ENCODE measurements around the gene XRCC3. TPM values are rescaled to one million over a fixed set of nuclear protein-coding genes. Genes with fewer than 3 reads are reported as not detected.

XRCC3 gene
- total RNA-seq, 2 experiments from 2014 or later, result 46.2 to 52.5 TPM

GRCh38 chr14:103707329-103708263, 7.7 kb downstream of the XRCC3 start:
- Mint-ChIP-seq H3K36me3 (ENCODE audit: low read depth) (peaks cover 47% of the 10 kb centered on the region), H3K27ac (peak overlapping the region; percentile 43), H3K9me3 (ENCODE audit: insufficient read depth) (no peaks in the 10 kb centered on the region), H3K4me1 (ENCODE audit: low read depth) (peaks cover 24% of the 10 kb centered on the region), H3K27me3 (ENCODE audit: low read depth) (no peaks in the 10 kb centered on the region), H3K4me3 (no peak overlapping the region)
- ATAC-seq, result no peak
- ChIA-PET POLR2A (no interaction called here), CTCF (no interaction called here)
- DNase-seq, result no peak

DNA sequence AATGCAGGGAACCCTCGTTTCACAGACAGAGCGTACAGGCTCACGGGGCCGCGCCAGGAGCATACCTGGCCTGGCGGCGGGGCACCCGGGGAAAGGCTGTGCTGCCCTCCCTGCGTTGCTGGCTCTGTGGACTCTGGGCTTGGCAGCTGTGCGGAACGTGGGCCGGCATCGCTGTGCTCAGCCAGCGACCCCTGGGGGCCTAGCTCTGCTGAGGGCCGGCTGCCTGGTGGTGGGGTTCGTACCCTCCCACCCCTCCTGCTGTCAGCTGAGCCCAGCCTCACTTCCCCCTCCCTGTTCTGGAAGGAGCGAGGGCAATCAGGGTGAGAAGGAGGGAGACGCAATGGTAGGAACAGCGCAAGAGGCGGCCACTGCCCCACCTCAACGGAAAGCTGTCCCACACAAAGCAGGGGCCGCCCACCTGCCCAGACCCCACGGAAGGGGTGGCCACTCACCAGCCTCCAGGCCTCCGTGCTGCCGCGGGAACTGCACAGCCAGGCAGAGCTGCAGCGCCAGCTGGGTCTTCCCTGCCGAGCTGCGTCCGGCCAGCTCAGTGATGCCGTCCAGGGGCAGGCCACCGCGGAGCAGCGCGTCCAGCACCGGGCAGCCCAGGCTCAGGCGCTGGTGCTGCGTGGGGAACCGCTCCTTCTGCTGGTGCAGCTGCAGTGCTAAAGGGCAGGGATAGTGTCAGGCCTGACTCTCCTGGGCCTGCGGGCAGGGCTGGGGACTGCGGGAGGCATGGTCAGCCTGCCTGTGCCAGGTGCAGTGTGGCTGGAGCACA, 8.5 kb downstream of the XRCC3 start:
- ATAC-seq (no peak), DNase-seq (no peak)
- H3K27ac Mint-ChIP-seq, result no peak overlapping the region
- ChIA-PET CTCF (interaction anchor here (0.6 kb wide), 1 partner anchor 166 kb away, joined by 3 read pairs; no protein-coding TSS in a partner anchor), POLR2A (interaction anchor here (0.8 to 1.9 kb wide), 2 partner anchors 8 to 22 kb away, joined by 3 to 8 read pairs; partner anchors contain the start of genes XRCC3 and ZFYVE21)
- H3K27me3 Mint-ChIP-seq (ENCODE audit: low read depth), result no peaks in the 10 kb centered on the region
- H3K4me1 Mint-ChIP-seq (ENCODE audit: low read depth), result peaks cover 15% of the 10 kb centered on the region
- peaks cover 47% of the 10 kb centered on the region for H3K36me3 Mint-ChIP-seq (ENCODE audit: low read depth)
- H3K4me3 Mint-ChIP-seq, result no peak overlapping the region
- no peaks in the 10 kb centered on the region for H3K9me3 Mint-ChIP-seq (ENCODE audit: insufficient read depth)

DNA sequence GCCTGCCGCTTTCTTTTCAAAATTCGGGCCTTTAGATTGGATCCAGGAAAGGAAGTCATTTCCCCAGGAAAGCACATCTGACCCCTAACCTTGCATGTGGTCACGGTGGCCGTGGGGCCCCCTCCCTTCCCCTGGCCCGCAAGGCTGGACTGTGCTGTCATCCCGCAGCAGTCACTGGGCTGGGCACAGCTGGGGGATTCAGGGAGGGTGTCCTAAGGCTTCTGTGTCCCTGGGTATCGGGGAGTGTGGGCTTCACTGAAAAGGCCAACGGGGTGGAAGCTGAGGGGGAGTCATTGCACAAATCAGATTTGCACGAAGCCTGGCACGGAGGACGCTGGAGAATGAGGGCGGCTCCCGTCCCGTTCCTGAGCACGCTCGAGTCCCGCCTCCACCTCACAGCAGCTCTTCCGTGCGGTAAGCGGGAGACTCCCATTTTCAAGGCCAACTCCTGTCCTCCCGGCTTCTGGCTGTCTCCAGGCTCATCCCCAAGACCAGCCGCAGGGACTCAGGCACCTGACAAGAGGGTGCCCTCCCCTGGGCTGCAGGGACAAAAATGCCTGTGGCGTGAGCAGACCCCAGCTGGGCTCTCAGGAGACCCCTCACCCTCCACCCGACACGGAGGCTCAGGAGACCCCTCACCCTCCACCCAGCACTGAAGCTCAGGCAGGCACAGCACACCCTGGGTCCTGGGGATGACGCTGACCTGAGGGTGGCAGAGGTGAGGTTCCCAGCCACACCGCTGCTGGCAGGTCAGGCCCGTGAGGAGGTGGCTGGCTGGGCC, 9.6 kb downstream of the XRCC3 start:
- DNase-seq (no peak), ATAC-seq (no peak)
- ChIA-PET CTCF (no interaction called here), POLR2A (interaction anchor here (0.8 to 1.9 kb wide), 2 partner anchors 9 to 21 kb away, joined by 3 to 8 read pairs; partner anchors contain the start of genes XRCC3 and ZFYVE21)
- H3K27ac Mint-ChIP-seq, result no peak overlapping the region
- H3K36me3 Mint-ChIP-seq (ENCODE audit: low read depth), result peaks cover 43% of the 10 kb centered on the region
- H3K27me3 Mint-ChIP-seq (ENCODE audit: low read depth), result no peaks in the 10 kb centered on the region
- H3K9me3 Mint-ChIP-seq (ENCODE audit: insufficient read depth), result no peaks in the 10 kb centered on the region
- H3K4me3 Mint-ChIP-seq, result no peak overlapping the region
- peaks cover 11% of the 10 kb centered on the region for H3K4me1 Mint-ChIP-seq (ENCODE audit: low read depth)

- ChIA-PET POLR2A (interaction anchor here (1.9 kb wide), 1 partner anchor 10 kb away, joined by 8 read pairs; the partner anchor contains the start of genes XRCC3 and ZFYVE21), CTCF (no interaction called here)
- no peak for ATAC-seq
- Mint-ChIP-seq H3K4me1 (ENCODE audit: low read depth) (peaks cover 11% of the 10 kb centered on the region), H3K27ac (no peak overlapping the region), H3K36me3 (ENCODE audit: low read depth) (peaks cover 42% of the 10 kb centered on the region), H3K9me3 (ENCODE audit: insufficient read depth) (no peaks in the 10 kb centered on the region), H3K4me3 (no peak overlapping the region), H3K27me3 (ENCODE audit: low read depth) (no peaks in the 10 kb centered on the region)
- DNase-seq, result no peak
Observed at GRCh38 chr14:103705118-103705503, 10.1 kb downstream of the XRCC3 start.

DNA sequence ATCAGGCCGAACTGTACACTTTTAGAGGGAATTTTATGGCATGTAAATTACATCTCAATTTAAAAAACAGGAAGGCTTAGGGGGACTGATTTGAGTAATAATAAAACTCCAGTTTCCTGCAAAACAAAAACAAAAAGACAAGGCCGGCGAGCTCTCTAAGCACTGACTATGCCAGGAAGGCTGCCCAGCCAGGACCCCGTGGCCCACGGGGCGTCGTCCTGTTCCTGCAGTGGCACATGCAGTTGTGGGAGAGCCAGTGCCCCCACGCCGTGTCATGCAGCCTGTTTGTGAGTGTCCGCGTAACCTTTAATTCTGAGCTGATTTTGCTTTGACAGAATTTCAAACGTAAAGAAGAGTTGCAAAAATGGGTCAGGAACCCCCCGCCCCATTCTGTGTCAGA, 10.5 kb downstream of the XRCC3 start:
- H3K36me3 Mint-ChIP-seq (ENCODE audit: low read depth), result peaks cover 42% of the 10 kb centered on the region
- no peak for DNase-seq
- ChIA-PET CTCF (no interaction called here), POLR2A (interaction anchor here (1.9 kb wide), 1 partner anchor 10 kb away, joined by 8 read pairs; the partner anchor contains the start of genes XRCC3 and ZFYVE21)
- H3K4me3 Mint-ChIP-seq, result no peak overlapping the region
- no peak for ATAC-seq
- peaks cover 11% of the 10 kb centered on the region for H3K4me1 Mint-ChIP-seq (ENCODE audit: low read depth)
- H3K27me3 Mint-ChIP-seq (ENCODE audit: low read depth), result no peaks in the 10 kb centered on the region
- H3K9me3 Mint-ChIP-seq (ENCODE audit: insufficient read depth), result no peaks in the 10 kb centered on the region
- no peak overlapping the region for H3K27ac Mint-ChIP-seq

GRCh38 chr14:103703433-103704385, 11.5 kb downstream of the XRCC3 start:
- H3K27me3 Mint-ChIP-seq (ENCODE audit: low read depth), result no peaks in the 10 kb centered on the region
- H3K36me3 Mint-ChIP-seq (ENCODE audit: low read depth), result peaks cover 38% of the 10 kb centered on the region
- H3K4me1 Mint-ChIP-seq (ENCODE audit: low read depth), result peaks cover 11% of the 10 kb centered on the region
- POLR2A ChIA-PET, result no interaction called here
- CTCF ChIA-PET, result no interaction called here
- H3K9me3 Mint-ChIP-seq (ENCODE audit: insufficient read depth), result no peaks in the 10 kb centered on the region
- DNase-seq (no peak), ATAC-seq (no peak)
- H3K27ac Mint-ChIP-seq, result peak overlapping the region; percentile 10
- no peak overlapping the region for H3K4me3 Mint-ChIP-seq

DNA sequence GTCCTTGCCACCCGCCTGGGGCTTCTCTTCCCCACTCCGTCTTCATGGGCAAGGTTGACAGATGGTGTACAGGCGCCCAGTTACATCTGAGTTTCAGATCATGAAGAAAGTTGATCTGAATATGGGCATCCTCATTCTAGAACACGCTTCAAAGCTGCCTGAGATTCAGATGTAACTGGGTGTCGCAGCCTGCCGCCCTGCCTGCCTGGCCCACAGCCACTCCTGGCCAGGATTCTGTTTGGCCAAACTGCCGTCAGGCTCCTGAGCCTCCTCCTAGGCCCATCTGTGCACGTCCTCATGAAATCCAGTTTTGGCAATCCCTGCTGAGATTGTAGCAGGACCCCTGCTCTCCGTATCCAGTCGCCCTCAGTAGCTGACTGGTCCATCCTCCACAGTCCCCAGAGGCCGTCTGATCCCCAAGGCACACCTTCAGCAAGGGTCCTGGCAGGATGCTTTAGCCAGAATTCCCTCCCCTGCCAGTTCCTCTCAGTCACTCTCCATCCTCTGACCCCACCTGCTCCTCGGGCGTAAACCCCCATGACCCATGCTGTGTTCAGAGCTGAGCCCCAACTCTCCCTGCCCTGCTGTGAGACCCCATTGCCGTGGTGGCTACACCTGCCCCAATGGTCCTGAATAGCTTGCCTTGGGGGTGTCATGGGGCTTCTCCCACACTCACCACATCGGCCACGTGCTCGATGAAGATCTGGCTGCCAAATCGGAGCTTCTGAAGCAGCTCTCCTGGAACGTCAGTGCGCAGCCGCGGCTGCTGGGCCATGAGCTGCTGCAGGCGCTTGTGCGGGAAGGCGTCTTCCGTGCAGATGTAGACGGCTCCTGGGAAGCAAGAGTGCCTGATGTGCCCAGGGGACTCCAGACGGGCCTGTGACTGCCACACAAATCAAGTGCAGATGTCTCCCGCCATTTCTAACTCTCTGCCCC, 12.5 kb downstream of the XRCC3 start:
- DNase-seq (no peak), ATAC-seq (no peak)
- H3K4me3 Mint-ChIP-seq, result no peak overlapping the region
- peaks cover 11% of the 10 kb centered on the region for H3K4me1 Mint-ChIP-seq (ENCODE audit: low read depth)
- H3K9me3 Mint-ChIP-seq (ENCODE audit: insufficient read depth), result no peaks in the 10 kb centered on the region
- H3K27ac Mint-ChIP-seq, result no peak overlapping the region
- POLR2A ChIA-PET, result no interaction called here
- H3K36me3 Mint-ChIP-seq (ENCODE audit: low read depth), result peaks cover 34% of the 10 kb centered on the region
- no peaks in the 10 kb centered on the region for H3K27me3 Mint-ChIP-seq (ENCODE audit: low read depth)
- CTCF ChIA-PET, result no interaction called here

DNA sequence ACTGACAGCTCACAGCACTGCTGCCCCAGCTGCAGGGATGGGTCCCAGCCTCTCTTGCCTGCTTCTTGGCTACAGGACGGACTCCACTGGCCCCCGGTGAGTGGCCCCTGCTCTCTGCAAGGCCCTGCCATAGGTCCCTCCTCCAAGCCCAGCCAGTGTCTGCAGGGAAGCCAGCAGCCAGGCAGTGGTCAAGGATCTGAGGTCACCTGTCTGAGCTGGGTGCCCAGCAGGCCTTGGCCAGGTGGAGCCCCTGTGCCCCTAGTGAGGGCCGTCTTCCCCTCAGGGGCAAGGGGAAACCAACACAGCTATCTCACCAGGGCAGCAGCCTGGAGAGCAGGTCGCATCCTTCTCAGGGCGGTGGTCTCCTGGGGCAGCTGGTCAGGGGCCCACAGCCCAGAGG, 13.2 kb downstream of the XRCC3 start:
- Mint-ChIP-seq H3K4me1 (ENCODE audit: low read depth) (peaks cover 11% of the 10 kb centered on the region), H3K36me3 (ENCODE audit: low read depth) (peaks cover 37% of the 10 kb centered on the region), H3K4me3 (no peak overlapping the region), H3K27me3 (ENCODE audit: low read depth) (no peaks in the 10 kb centered on the region), H3K27ac (no peak overlapping the region), H3K9me3 (ENCODE audit: insufficient read depth) (no peaks in the 10 kb centered on the region)
- DNase-seq (no peak), ATAC-seq (no peak)
- POLR2A ChIA-PET, result no interaction called here
- CTCF ChIA-PET, result no interaction called here

DNA sequence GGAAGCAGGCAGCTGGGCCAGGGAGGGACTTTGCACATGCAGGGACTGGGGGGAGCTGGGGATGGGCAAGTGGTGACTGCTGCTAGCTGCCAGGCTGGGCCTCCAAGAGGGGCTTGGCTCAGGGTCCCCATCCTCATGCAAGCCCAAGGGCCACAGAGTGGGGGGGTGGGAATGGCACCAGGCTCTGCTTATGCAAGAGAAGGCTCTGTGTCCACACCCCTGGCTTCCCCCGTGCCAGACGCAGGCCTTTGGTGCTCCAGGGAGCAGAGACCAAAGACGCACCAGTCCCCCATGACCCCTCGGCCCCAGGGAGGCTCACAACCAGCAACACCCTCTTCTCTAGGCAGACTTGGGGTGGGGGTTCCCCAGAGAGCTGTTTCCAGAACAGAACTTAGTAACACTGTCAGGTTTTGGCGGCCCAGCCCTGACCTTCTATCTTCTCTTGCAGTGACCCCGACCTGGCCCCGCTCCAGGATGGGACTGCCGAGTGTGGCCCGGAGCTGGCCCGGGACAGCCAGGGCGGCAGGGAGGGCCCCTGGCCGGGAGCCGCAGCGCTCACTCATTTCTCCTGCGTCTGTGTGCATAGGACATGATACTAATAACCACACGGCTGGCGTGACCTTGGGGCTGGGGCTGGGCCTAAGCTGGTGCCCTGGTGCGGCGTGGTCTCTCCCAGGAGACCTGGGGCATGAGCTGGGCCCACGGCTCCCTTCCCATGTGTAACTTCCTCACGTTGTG, 14.3 kb downstream of the XRCC3 start:
- POLR2A ChIA-PET, result interaction anchor here (0.5 to 0.6 kb wide), 2 partner anchors 12 to 70 kb away, joined by 3 to 4 read pairs; no protein-coding TSS in a partner anchor
- Mint-ChIP-seq H3K27ac (no peak overlapping the region), H3K9me3 (ENCODE audit: insufficient read depth) (no peaks in the 10 kb centered on the region), H3K36me3 (ENCODE audit: low read depth) (peaks cover 40% of the 10 kb centered on the region), H3K27me3 (ENCODE audit: low read depth) (no peaks in the 10 kb centered on the region), H3K4me3 (no peak overlapping the region), H3K4me1 (ENCODE audit: low read depth) (peaks cover 11% of the 10 kb centered on the region)
- ATAC-seq (no peak), DNase-seq (no peak)
- CTCF ChIA-PET, result no interaction called here

Measured in activated CD8-positive, alpha-beta T cell treated with anti-CD3 and anti-CD28 coated beads, Interleukin-2, amount 10 ng/mL, durations not matched to agents 7 days and 5 days (primary cell).